Muscle layer of colon (tissue), 2 donors: ENCODE results near the gene CRY2.
A peak's percentile ranks its signal among the peaks of the same experiment; 100 is the strongest.

ENCODE experiments used
- H3K27ac ChIP-seq: one replicate; pipeline ENCODE4 v1.7.0; 2013; ENCODE audit warnings: low read depth, mild to moderate bottlenecking, low read length, moderate library complexity
- H3K27me3 ChIP-seq, 2 donors: one replicate each; pipeline ENCODE4 v1.7.0; 2013; ENCODE audit warnings: low read length in 2 of 2, mild to moderate bottlenecking in 2 of 2; ENCODE audit not compliant: insufficient read depth in 2 of 2, control insufficient read depth in 1 of 2
- H3K36me3 ChIP-seq: one replicate; pipeline ENCODE4 v1.7.0; 2013; ENCODE audit warnings: mild to moderate bottlenecking, low read length; ENCODE audit not compliant: insufficient read depth
- H3K4me1 ChIP-seq: one replicate; pipeline ENCODE4 v1.7.0; 2013; ENCODE audit warnings: mild to moderate bottlenecking, low read length; ENCODE audit not compliant: insufficient read depth
- H3K4me3 ChIP-seq, 2 donors: one replicate each; pipeline ENCODE4 v1.7.0; 2013; ENCODE audit warnings: low read length in 2 of 2, low read depth in 1 of 2, mild to moderate bottlenecking in 1 of 2, moderate library complexity in 1 of 2
- H3K9ac ChIP-seq: one replicate; pipeline ENCODE4 v1.7.0; 2013; ENCODE audit warnings: low read length
- H3K9me3 ChIP-seq: one replicate; pipeline ENCODE4 v1.7.0; 2013; ENCODE audit warnings: mild to moderate bottlenecking, low read length
- donor health status: abdominal sarcoma.
- donor health status: Adenocarcinoma of cecum.

The CRY2 gene

GRCh38 chr11:45906096-45906682 lies 58.9 kb downstream of the CRY2 start:
- Histone ChIP-seq H3K4me1 (peaks cover 4% of the 10 kb centered on the region), H3K4me3 (no peak overlapping the region), H3K9me3 (no peaks in the 10 kb centered on the region), H3K27me3 (no peaks in the 10 kb centered on the region), H3K36me3 (peaks cover 3% of the 10 kb centered on the region), H3K9ac (no peak overlapping the region), H3K27ac (no peak overlapping the region)

- no peaks in the 10 kb centered on the region for H3K9me3 ChIP-seq
- H3K27me3 ChIP-seq: no peaks in the 10 kb centered on the region
- no peaks in the 10 kb centered on the region for H3K4me1 ChIP-seq
- H3K36me3 ChIP-seq: peaks cover 3% of the 10 kb centered on the region
- no peak within 1 kb of the TSS for H3K4me3 ChIP-seq
- no peak within 1 kb of the TSS for H3K27ac ChIP-seq
- H3K9ac ChIP-seq: no peak within 1 kb of the TSS
These were observed 59.8 kb downstream of the CRY2 start, which contains the start of gene FREY1 for GRCh38 chr11:45906965-45907611. Gene FREY1, minus strand, starts transcription at chr11:45907271. Its CDS starts 26 bp downstream, at chr11:45907245.

GRCh38 chr11:45907911-45908370 lies 60.7 kb downstream of the CRY2 start:
- Histone ChIP-seq H3K27me3 (no peaks in the 10 kb centered on the region), H3K9me3 (no peaks in the 10 kb centered on the region), H3K9ac (no peak overlapping the region), H3K36me3 (peaks cover 3% of the 10 kb centered on the region), H3K4me1 (no peaks in the 10 kb centered on the region), H3K27ac (no peak overlapping the region), H3K4me3 (no peak overlapping the region)

GRCh38 chr11:45909594-45910475 lies 62.6 kb downstream of the CRY2 start:
- Histone ChIP-seq H3K9ac (no peak overlapping the region), H3K4me1 (no peaks in the 10 kb centered on the region), H3K9me3 (no peaks in the 10 kb centered on the region), H3K27ac (no peak overlapping the region), H3K36me3 (peaks cover 22% of the 10 kb centered on the region), H3K27me3 (no peaks in the 10 kb centered on the region), H3K4me3 (no peak overlapping the region)

- H3K9ac ChIP-seq: no peak overlapping the region
- peaks cover 27% of the 10 kb centered on the region for H3K36me3 ChIP-seq
- no peaks in the 10 kb centered on the region for H3K9me3 ChIP-seq
- no peak overlapping the region for H3K27ac ChIP-seq
- no peak overlapping the region for H3K4me3 ChIP-seq
- H3K4me1 ChIP-seq: no peaks in the 10 kb centered on the region
- no peaks in the 10 kb centered on the region for H3K27me3 ChIP-seq
These were observed 63.3 kb downstream of the CRY2 start for GRCh38 chr11:45910623-45911022.

GRCh38 chr11:45913514-45913913 lies 66.2 kb downstream of the CRY2 start:
- Histone ChIP-seq H3K27me3 (no peaks in the 10 kb centered on the region), H3K9ac (no peak overlapping the region), H3K36me3 (peaks cover 30% of the 10 kb centered on the region), H3K4me3 (no peak overlapping the region), H3K4me1 (peaks cover 12% of the 10 kb centered on the region), H3K9me3 (no peaks in the 10 kb centered on the region), H3K27ac (no peak overlapping the region)

GRCh38 chr11:45913942-45914635 lies 66.8 kb downstream of the CRY2 start:
- H3K27ac ChIP-seq: no peak overlapping the region

GRCh38 chr11:45915446-45915845 lies 68.2 kb downstream of the CRY2 start:
- Histone ChIP-seq H3K9ac (no peak overlapping the region), H3K36me3 (peaks cover 30% of the 10 kb centered on the region), H3K27ac (no peak overlapping the region), H3K9me3 (no peaks in the 10 kb centered on the region), H3K27me3 (no peaks in the 10 kb centered on the region), H3K4me1 (peaks cover 12% of the 10 kb centered on the region), H3K4me3 (no peak overlapping the region)

More at GRCh38 chr11:45913942-45914635, 66.8 kb downstream of the CRY2 start:
- H3K4me1 ChIP-seq: peaks cover 12% of the 10 kb centered on the region
- H3K9me3 ChIP-seq: no peaks in the 10 kb centered on the region
- H3K36me3 ChIP-seq: peaks cover 30% of the 10 kb centered on the region
- H3K9ac ChIP-seq: no peak overlapping the region
- no peaks in the 10 kb centered on the region for H3K27me3 ChIP-seq
- no peak overlapping the region for H3K4me3 ChIP-seq

- peak overlapping the region; percentile 92 for H3K27ac ChIP-seq
- H3K4me1 ChIP-seq: peaks cover 12% of the 10 kb centered on the region
- no peaks in the 10 kb centered on the region for H3K9me3 ChIP-seq
- peaks cover 0 to 11% of the 10 kb centered on the region in 2 donors for H3K27me3 ChIP-seq
- H3K9ac ChIP-seq: peak overlapping the region; percentile 86
- peak overlapping the region; percentile 86 to 99 for H3K4me3 ChIP-seq
- peaks cover 27% of the 10 kb centered on the region for H3K36me3 ChIP-seq
These were observed 70.0 kb downstream of the CRY2 start for GRCh38 chr11:45917286-45917622.

GRCh38 chr11:45917623-45918330 lies 70.5 kb downstream of the CRY2 start, which contains the start of gene PEX16:
Gene PEX16, minus strand, starts transcription at chr11:45917877. Its CDS starts 66 bp downstream, at chr11:45917811.
- Histone ChIP-seq H3K27me3 (peaks cover 0 to 17% of the 10 kb centered on the region in 2 donors), H3K9me3 (no peaks in the 10 kb centered on the region), H3K27ac (peak within 1 kb of the TSS; percentile 92), H3K36me3 (peaks cover 27% of the 10 kb centered on the region), H3K4me1 (peaks cover 12% of the 10 kb centered on the region), H3K4me3 (peak within 1 kb of the TSS; percentile 86 to 99), H3K9ac (peak within 1 kb of the TSS; percentile 86)
